Amygdala (tissue), 56 donors: ENCODE data around the gene CLDN16.

Experiments used
- DNase-seq, 56 donors: peaks; one replicate each; lab custom pipeline; 2025; lab: John Stamatoyannopoulos, UW

Gene CLDN16

DNA sequence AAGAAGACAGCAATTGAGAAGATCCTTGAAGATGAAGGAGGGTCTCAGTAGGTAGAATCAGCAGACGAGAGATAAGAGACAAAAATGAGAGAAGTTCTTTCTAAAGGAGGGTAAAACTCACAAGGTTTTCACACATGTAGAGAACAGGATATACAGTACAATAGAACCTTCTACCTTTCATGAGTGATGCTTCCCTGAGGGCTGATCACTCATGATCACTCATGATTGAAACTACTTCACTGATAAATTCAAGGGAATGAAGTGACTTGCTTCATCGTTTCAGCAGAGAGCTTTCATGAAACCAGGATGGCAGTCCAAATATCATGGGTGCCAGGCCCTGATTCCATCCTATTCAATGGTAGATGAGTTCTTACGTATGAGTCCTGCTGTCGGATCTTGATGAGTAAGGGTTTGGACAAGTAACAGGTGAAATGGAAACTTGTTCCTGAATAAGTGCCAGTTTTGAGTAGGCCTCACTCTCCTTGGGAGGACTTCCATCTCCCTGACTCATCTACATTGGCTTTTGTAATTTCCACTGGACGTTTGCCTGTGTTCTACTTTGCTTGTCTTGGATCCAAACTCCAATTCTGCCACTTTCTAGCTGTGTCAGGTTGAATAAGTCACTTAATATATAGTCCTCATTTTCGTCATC is 9.6 kb upstream of the CLDN16 start:
- DNase-seq = no peak

GRCh38 chr3:190380184-190380583 is 7.8 kb upstream of the CLDN16 start:
- DNase-seq = no peak

DNA sequence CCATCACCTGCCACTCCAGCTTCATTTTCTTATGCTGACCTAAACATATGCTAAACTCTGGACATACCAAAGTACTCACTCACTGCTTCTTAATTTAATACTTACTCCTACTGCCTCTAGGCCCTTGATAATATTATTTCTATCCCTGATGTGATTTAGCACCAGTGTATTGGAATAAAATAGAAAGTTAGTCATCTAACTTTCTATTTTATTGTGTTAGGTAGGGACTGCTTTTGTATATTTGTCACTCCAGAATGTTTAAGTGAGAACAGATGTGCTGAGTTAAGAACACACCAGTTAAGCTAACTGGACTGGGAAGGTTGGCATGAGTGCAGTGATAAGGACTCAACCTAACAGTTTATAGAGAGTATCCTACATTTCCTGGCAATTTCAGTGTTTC is 6.5 kb upstream of the CLDN16 start:
- no peak for DNase-seq

GRCh38 chr3:190382082-190382481 is 5.9 kb upstream of the CLDN16 start:
- no peak for DNase-seq

DNA sequence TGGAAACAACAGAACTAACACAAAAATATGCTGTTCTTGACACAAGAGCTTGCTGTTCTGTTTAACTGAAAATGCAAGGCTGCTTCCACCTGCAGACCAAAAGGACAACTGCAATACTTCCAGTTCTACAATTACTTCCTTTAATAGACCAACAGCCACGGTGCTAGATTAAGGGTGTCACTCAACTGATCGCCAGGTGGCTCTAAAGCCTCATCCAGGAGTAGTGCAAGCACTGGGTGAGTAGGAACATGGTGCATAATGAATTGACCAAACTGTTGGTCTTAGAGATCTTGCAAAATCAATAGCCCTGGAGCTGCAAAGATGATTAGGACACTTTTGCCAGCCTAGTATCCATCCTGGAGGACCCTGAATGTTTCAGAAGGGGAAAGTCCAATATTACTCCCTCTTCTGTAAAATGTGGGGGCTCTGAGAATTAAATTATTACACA is 3.6 kb upstream of the CLDN16 start:
- DNase-seq = peak in 1 of 56 donors; percentile 25

- no peak for DNase-seq
Measured at GRCh38 chr3:190385731-190386688, 2.0 kb upstream of the CLDN16 start.

- no peak for DNase-seq
Measured at GRCh38 chr3:190388703-190389102, 740 bp downstream of the CLDN16 start.

- no peak for DNase-seq
Measured at GRCh38 chr3:190396001-190396400, 8.0 kb downstream of the CLDN16 start.

GRCh38 chr3:190397889-190398288 is 9.9 kb downstream of the CLDN16 start:
- no peak for DNase-seq

DNA sequence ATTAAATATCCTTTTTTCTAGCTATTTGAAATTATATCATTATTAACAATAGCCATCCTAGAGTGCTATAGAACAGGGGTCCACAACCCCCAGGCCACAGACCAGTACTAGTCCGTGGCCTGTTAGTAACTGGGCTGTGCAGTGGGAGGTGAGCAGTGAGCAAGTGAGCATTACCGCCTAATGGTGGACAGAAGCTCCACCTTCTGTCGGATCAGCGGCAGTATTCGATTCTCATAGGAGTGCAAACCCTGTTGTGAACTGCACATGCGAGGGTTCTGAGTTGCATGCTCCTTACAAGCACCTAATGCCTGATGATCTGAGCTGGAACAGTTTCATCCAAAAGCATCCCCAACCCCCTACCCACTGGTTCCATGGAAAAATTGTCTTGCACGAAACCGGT is 11.7 kb downstream of the CLDN16 start:
- DNase-seq = no peak

GRCh38 chr3:190401963-190402362 is 14.0 kb downstream of the CLDN16 start:
- no peak for DNase-seq

- DNase-seq = no peak
Measured at GRCh38 chr3:190404715-190405114, 16.8 kb downstream of the CLDN16 start.

DNA sequence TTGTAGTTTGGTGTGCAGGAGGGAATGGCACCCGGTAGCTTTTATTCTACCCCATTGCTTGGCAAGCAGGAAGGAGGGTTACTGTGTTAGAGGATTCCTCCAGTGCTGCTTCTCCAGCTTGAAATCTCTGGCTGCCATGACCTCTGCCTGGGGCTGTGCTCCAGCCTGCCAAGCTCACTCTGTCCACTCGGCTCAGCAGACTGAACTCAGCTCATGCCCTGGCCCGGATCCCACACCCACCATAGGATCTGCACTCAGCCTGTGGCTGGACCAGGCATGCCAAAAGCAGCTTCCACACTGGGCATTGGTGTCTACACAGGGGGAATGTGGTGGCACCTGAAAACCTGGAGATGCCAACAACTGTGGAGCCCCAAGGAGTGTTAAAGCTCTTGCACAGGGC is 26.3 kb downstream of the CLDN16 start:
- no peak for DNase-seq

DNA sequence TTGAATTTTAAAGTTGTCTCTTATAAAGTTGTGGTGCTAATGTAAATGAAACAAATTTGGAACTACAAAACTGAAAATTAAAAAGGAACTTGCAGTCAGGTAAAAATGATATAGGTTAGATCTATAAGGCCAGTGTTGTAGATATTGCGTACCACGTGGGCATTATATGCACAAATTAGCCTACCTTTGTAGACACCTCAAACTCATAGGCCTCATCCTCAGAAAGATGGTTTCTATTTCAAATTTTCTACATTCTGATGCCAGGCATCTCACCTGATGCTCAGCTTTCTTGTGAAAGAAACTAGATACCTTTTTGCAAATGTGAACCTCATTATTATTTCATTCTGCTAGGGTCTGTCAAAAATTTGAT is 36.1 kb downstream of the CLDN16 start:
- DNase-seq = no peak

- peak in 34 of 56 donors; percentile 1 to 40 (median 8) for DNase-seq
Measured at GRCh38 chr3:190424478-190425439, 36.8 kb downstream of the CLDN16 start.

- no peak for DNase-seq
Measured at GRCh38 chr3:190425833-190426232, 37.9 kb downstream of the CLDN16 start.

DNA sequence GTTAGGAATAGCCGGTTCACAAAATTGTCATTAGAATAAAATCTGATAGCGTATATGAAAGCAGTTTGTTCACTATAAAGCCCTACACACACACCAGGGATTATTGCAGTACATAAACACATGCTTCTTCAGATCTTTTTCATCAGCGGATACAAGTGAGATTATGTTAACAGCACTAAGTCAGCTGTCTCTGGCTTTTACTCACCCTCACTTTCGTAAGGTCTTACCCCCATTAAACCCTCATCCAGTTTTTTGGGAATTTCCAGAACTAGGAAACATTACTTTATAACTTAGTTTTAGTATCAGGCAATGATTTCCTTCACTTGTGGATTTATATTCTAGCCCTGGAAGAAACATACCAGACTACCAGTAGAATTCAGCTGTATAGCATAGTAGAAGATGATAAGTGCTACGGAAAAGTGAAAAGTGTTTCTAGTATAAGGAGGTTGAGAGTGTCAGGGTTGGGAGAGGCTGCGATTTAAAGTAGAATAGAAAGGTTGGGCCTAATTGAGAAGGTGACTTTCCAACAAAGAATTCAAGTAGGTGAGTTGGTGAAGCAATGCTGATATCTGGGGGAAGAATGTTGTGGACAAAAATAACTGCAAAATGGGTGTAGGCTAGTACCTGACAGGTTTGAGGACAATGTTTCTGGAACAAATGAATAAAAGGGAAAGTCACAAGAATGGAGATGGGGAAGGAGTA is 39.0 kb downstream of the CLDN16 start:
- no peak for DNase-seq

- DNase-seq = no peak
Measured at GRCh38 chr3:190429681-190430080, 41.7 kb downstream of the CLDN16 start.

DNA sequence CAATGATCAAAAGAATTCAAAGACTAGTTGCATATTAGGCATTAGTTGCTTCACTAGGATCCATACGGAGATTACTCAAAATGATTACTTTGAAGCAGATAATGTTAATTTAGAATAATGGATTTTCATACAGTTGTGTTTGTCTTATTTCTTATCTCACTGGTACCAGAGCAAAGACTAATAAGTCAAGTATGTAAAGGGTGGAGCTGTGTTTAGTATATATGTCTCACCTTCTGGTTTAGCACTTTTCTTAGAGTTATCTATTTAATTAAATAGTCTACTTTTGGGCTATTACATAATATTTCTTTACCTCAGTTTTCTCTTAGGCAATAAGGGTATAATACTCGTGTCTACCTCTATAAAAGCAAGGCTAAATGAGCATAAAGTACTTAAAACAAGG is 42.9 kb downstream of the CLDN16 start:
- no peak for DNase-seq

GRCh38 chr3:190432216-190432615 is 44.3 kb downstream of the CLDN16 start:
- DNase-seq = no peak
